Liver (tissue), 9 donors: ENCODE data around the gene CPNE5. TPM values are rescaled to one million over a fixed set of nuclear protein-coding genes. Genes with fewer than 3 reads are reported as not detected.

Experiments used
- DNase-seq: peaks from one replicate; pipeline ENCODE4 v3.0.0-alpha.2; 2017; ENCODE audit warnings: low spot score
- H3K27ac ChIP-seq, 2 donors: one replicate each; pipeline ENCODE4 v1.7.0; 2013; ENCODE audit warnings: inconsistent platforms in 2 of 2, low read length in 2 of 2, control low read depth in 1 of 2, low read depth in 1 of 2, mild to moderate bottlenecking in 1 of 2
- H3K27me3 ChIP-seq, 4 donors: one replicate each; pipeline versions ENCODE4 v1.6.1 to v1.7.0; 2013; ENCODE audit warnings: low read length in 3 of 4, inconsistent platforms in 1 of 4, mild to moderate bottlenecking in 1 of 4, moderate library complexity in 1 of 4; ENCODE audit not compliant: control insufficient read depth in 4 of 4, insufficient read depth in 4 of 4
- H3K36me3 ChIP-seq, 4 donors: one replicate each; pipeline versions ENCODE4 v1.6.1 to v1.7.0; 2013; ENCODE audit warnings: low read length in 3 of 4, mild to moderate bottlenecking in 3 of 4, low read depth in 1 of 4, moderate library complexity in 1 of 4; ENCODE audit not compliant: control insufficient read depth in 4 of 4, insufficient read depth in 3 of 4
- H3K4me1 ChIP-seq, 4 donors: one replicate each; pipeline versions ENCODE4 v1.6.1 to v1.7.0; 2013; ENCODE audit warnings: low read length in 3 of 4, mild to moderate bottlenecking in 3 of 4, moderate library complexity in 1 of 4; ENCODE audit not compliant: control insufficient read depth in 4 of 4, insufficient read depth in 4 of 4
- H3K4me3 ChIP-seq, 3 donors: one replicate each; pipeline versions ENCODE4 v1.6.1 to v1.7.0; 2013; ENCODE audit warnings: low read length in 3 of 3, control low read depth in 1 of 3, low read depth in 1 of 3, mild to moderate bottlenecking in 1 of 3
- H3K9ac ChIP-seq, 2 donors: one replicate each; pipeline ENCODE4 v1.7.0; 2013; ENCODE audit warnings: low read length in 2 of 2, mild to moderate bottlenecking in 2 of 2, moderate library complexity in 2 of 2, control low read depth in 1 of 2, low read depth in 1 of 2
- H3K9me3 ChIP-seq, 4 donors: one replicate each; pipeline versions ENCODE4 v1.6.1 to v1.7.0; 2013; ENCODE audit warnings: low read length in 3 of 4; ENCODE audit not compliant: control insufficient read depth in 4 of 4
- CTCF ChIP-seq: fragments of 150-350 bp; IDR thresholded peaks from 2 replicates; pipeline ENCODE4 v1.5.1; 2017; ENCODE audit warnings: improper control_type of control experiment, low read depth, low read length; ENCODE audit not compliant: missing input control
- EGR1 ChIP-seq, 2 donors: IDR thresholded peaks; 2 replicates each; pipeline ENCODE4 v1.6.1; 2016 to 2018; ENCODE audit warnings: antibody characterized with exemption in 2 of 2, low read depth in 2 of 2
- FOXA1 ChIP-seq: IDR thresholded peaks from 2 replicates; pipeline ENCODE4 v1.6.1; 2016; ENCODE audit warnings: antibody characterized with exemption
- FOXA2 ChIP-seq: IDR thresholded peaks from 2 replicates; pipeline ENCODE4 v1.6.1; 2016; ENCODE audit warnings: antibody characterized with exemption
- GABPA ChIP-seq, 2 donors: IDR thresholded peaks in 1 of 2; conservative IDR thresholded peaks in 1 of 2; 2 replicates each; pipeline ENCODE4 v1.6.1; 2016; ENCODE audit warnings: antibody characterized with exemption in 2 of 2, mild to moderate bottlenecking in 1 of 2, moderate library complexity in 1 of 2
- HNF4A ChIP-seq, 2 donors: conservative IDR thresholded peaks; 2 replicates each; pipeline ENCODE4 v1.6.1; 2016; ENCODE audit warnings: antibody characterized with exemption in 2 of 2, mild to moderate bottlenecking in 2 of 2
- HNF4G ChIP-seq: IDR thresholded peaks from 2 replicates; pipeline ENCODE4 v1.6.1; 2016; ENCODE audit warnings: antibody characterized with exemption
- JUND ChIP-seq, 2 donors: IDR thresholded peaks; 2 replicates each; pipeline ENCODE4 v1.6.1; 2016; ENCODE audit warnings: antibody characterized with exemption in 2 of 2
- MAX ChIP-seq: IDR thresholded peaks from 2 replicates; pipeline ENCODE4 v1.6.1; 2016; ENCODE audit warnings: antibody characterized with exemption
- NR2F2 ChIP-seq: IDR thresholded peaks from 2 replicates; pipeline ENCODE4 v1.6.1; 2016; ENCODE audit warnings: antibody characterized with exemption
- RAD21 ChIP-seq, 2 donors: IDR thresholded peaks; 2 replicates each; pipeline ENCODE4 v1.6.1; 2016; ENCODE audit warnings: antibody characterized with exemption in 2 of 2, mild to moderate bottlenecking in 2 of 2
- RXRA ChIP-seq, 2 donors: IDR thresholded peaks; 2 replicates each; pipeline ENCODE4 v1.6.1; 2017 to 2018; ENCODE audit warnings: antibody characterized with exemption in 2 of 2, mild to moderate bottlenecking in 1 of 2
- SP1 ChIP-seq: IDR thresholded peaks from 2 replicates; pipeline ENCODE4 v1.6.1; 2018; ENCODE audit warnings: antibody characterized with exemption, mild to moderate bottlenecking
- TAF1 ChIP-seq: conservative IDR thresholded peaks from 2 replicates; pipeline ENCODE4 v1.6.1; 2016; ENCODE audit warnings: antibody characterized with exemption, mild to moderate bottlenecking
- YY1 ChIP-seq: IDR thresholded peaks from 2 replicates; pipeline ENCODE4 v1.6.1; 2016; ENCODE audit warnings: antibody characterized with exemption, mild to moderate bottlenecking
- WGBS: extraction: QIAGEN DNeasy Blood & Tissue Kit; methylation state at CpG from one replicate; pipeline ENCODE4 v1.1.7; 2013; 5-methylcytosine and 5-hydroxymethylcytosine counted together
- polyA plus RNA-seq, 2 donors: library from polyadenylated mRNA; stranded (reverse) in 1 of 2; unstranded in 1 of 2; fragments of 200-250 nt in 1 of 2; fragments of >200 nt in 1 of 2; fragmentation: Nextera tagmentation in 1 of 2; extraction: Ambion mirVana in 1 of 2; gene quantifications; one replicate each; pipeline versions ENCODE4 v1.2.1 to v1.2.3, GENCODE V29; 2013 to 2015
- total RNA-seq, 2 donors: library from RNA; depleted of rRNA; stranded (reverse); fragments of >200 nt; gene quantifications; one replicate each; pipeline ENCODE4 v1.2.3, GENCODE V29; 2014
- TF ChIP-seq, protein P1 (sequence below): IDR thresholded peaks from 2 replicates; pipeline ENCODE4 v1.6.1; 2016; ENCODE audit warnings: antibody characterized with exemption
- TF ChIP-seq, protein P2 (sequence below): IDR thresholded peaks from 2 replicates; pipeline ENCODE4 v1.6.1; 2016; ENCODE audit warnings: antibody characterized with exemption
- donor health status: healthy.
- donor health status: healthy.
- donor health status: healthy.
- donor health status: healthy.
- donor health status: healthy.

Gene CPNE5
- total and polyA plus RNA-seq, 4 donors = 0.24 to 1.1 (median 0.44) TPM

GRCh38 chr6:36772397-36772796 lies 66.8 kb downstream of the CPNE5 start:
- Histone ChIP-seq H3K4me3 (no peak overlapping the region), H3K9ac (no peak overlapping the region), H3K4me1 (peaks cover 0 to 7% (median 0%) of the 10 kb centered on the region in 4 donors), H3K27me3 (peaks cover 0 to 3% (median 0%) of the 10 kb centered on the region in 4 donors), H3K27ac (no peak overlapping the region), H3K9me3 (no peaks in the 10 kb centered on the region), H3K36me3 (no peaks in the 10 kb centered on the region)
- TF ChIP-seq CTCF = no peak
- TF ChIP-seq, protein P1, sequence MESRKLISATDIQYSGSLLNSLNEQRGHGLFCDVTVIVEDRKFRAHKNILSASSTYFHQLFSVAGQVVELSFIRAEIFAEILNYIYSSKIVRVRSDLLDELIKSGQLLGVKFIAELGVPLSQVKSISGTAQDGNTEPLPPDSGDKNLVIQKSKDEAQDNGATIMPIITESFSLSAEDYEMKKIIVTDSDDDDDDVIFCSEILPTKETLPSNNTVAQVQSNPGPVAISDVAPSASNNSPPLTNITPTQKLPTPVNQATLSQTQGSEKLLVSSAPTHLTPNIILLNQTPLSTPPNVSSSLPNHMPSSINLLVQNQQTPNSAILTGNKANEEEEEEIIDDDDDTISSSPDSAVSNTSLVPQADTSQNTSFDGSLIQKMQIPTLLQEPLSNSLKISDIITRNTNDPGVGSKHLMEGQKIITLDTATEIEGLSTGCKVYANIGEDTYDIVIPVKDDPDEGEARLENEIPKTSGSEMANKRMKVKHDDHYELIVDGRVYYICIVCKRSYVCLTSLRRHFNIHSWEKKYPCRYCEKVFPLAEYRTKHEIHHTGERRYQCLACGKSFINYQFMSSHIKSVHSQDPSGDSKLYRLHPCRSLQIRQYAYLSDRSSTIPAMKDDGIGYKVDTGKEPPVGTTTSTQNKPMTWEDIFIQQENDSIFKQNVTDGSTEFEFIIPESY = no peak
- TF ChIP-seq, protein P2, sequence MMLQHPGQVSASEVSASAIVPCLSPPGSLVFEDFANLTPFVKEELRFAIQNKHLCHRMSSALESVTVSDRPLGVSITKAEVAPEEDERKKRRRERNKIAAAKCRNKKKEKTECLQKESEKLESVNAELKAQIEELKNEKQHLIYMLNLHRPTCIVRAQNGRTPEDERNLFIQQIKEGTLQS = no peak
- TF ChIP-seq FOXA2 = no peak
- TF ChIP-seq JUND (IDR thresholded peaks at IDR 0.05) = no peak
- no peak for TF ChIP-seq YY1
- no peak for TF ChIP-seq NR2F2
- TF ChIP-seq FOXA1 = no peak
- TF ChIP-seq SP1 = no peak
- no peak for TF ChIP-seq TAF1
- TF ChIP-seq RAD21 (IDR thresholded peaks at IDR 0.05) = no peak
- no peak for TF ChIP-seq HNF4G
- 90% methylated on average over 8 of the region's 8 CpGs for WGBS
- DNase-seq = no peak

GRCh38 chr6:36771145-36771544 lies 68.1 kb downstream of the CPNE5 start:
- Histone ChIP-seq H3K27me3 (no peaks in the 10 kb centered on the region), H3K27ac (no peak overlapping the region), H3K9ac (no peak overlapping the region), H3K4me1 (peaks cover 0 to 7% (median 0%) of the 10 kb centered on the region in 4 donors), H3K9me3 (no peaks in the 10 kb centered on the region), H3K4me3 (no peak overlapping the region), H3K36me3 (no peaks in the 10 kb centered on the region)
- no peak for DNase-seq
- no peak for TF ChIP-seq NR2F2
- no peak for TF ChIP-seq RAD21 (IDR thresholded peaks at IDR 0.05)
- no peak for TF ChIP-seq HNF4A (conservative IDR thresholded peaks at IDR 0.05)
- TF ChIP-seq, protein P2 = no peak
- TF ChIP-seq HNF4G = no peak
- no peak for TF ChIP-seq MAX
- TF ChIP-seq RXRA (IDR thresholded peaks at IDR 0.05) = no peak
- no peak for TF ChIP-seq EGR1 (IDR thresholded peaks at IDR 0.05; ENCODE audit: low read depth in 2 of 2)
- TF ChIP-seq FOXA1 = no peak
- no peak for TF ChIP-seq GABPA (IDR thresholded peaks at IDR 0.05 in 1 of 2, conservative IDR thresholded peaks at IDR 0.05 in 1 of 2)
- 97% methylated on average over 2 of the region's 2 CpGs for WGBS
